Chondrocyte (in vitro differentiated cells): Measurements from ENCODE around the gene BICRAL. TPM values are rescaled to one million over a fixed set of nuclear protein-coding genes. Genes with fewer than 3 reads are reported as not detected.
A peak's percentile ranks its signal among the peaks of the same experiment; 100 is the strongest.

Experiments
- DNase-seq: peaks from one replicate; pipeline ENCODE4 v3.0.0; 2021; ENCODE audit warnings: mixed read lengths, low spot score
- H3K27ac Mint-ChIP-seq: one replicate; pipeline ENCODE4 v1.8.0; 2021; ENCODE audit warnings: mild to moderate bottlenecking, moderate library complexity, mixed read lengths; ENCODE audit not compliant: unreplicated experiment
- H3K27me3 Mint-ChIP-seq: 2 replicates; pipeline ENCODE4 v1.8.0; 2021; ENCODE audit warnings: low read depth, mixed read lengths
- H3K36me3 Mint-ChIP-seq: 2 replicates; pipeline ENCODE4 v1.8.0; 2021; ENCODE audit warnings: low read depth, mixed read lengths
- H3K4me1 Mint-ChIP-seq: 2 replicates; pipeline ENCODE4 v1.8.0; 2021; ENCODE audit warnings: low read depth, mild to moderate bottlenecking, mixed read lengths
- H3K4me3 Mint-ChIP-seq: one replicate; pipeline ENCODE4 v1.8.0; 2021; ENCODE audit warnings: mild to moderate bottlenecking, moderate library complexity, mixed read lengths; ENCODE audit not compliant: unreplicated experiment
- H3K9me3 Mint-ChIP-seq: 2 replicates; pipeline ENCODE4 v1.8.0; 2021; ENCODE audit warnings: low read depth, mixed read lengths
- total RNA-seq: library from RNA; stranded (reverse); gene quantifications from 3 replicates; pipeline ENCODE4 v1.2.1, GENCODE V29; 2021
- TF ChIP-seq, protein P1 (sequence below): fragments of 200-600 bp; sonication (generic); IDR thresholded peaks from 2 replicates; pipeline ENCODE4 v1.5.0; 2021; ENCODE audit warnings: antibody characterized with exemption, mild to moderate bottlenecking, moderate library complexity

Gene BICRAL
- total RNA-seq, 1 donor from 2014 or later, result 9.7 TPM

DNA sequence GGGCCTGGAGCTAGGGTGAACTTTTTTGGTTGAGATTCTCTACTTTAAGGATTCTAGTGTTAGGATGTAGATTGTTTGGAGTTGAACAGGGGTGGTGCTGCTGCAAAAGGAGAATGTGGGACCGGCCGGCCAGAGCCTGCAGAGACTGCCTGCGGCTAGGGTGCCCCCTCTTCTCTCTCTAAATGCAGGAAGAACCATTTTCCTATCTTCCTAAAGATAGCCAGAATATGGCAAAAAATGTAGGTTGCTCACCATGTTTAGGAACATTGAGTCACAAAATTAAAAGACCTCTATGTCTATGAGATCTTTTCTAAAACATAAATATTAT, 39.5 kb downstream of the BICRAL start:
- peak overlapping the region; percentile 50 for H3K27ac Mint-ChIP-seq
- no peaks in the 10 kb centered on the region for H3K9me3 Mint-ChIP-seq
- TF ChIP-seq, protein P1, sequence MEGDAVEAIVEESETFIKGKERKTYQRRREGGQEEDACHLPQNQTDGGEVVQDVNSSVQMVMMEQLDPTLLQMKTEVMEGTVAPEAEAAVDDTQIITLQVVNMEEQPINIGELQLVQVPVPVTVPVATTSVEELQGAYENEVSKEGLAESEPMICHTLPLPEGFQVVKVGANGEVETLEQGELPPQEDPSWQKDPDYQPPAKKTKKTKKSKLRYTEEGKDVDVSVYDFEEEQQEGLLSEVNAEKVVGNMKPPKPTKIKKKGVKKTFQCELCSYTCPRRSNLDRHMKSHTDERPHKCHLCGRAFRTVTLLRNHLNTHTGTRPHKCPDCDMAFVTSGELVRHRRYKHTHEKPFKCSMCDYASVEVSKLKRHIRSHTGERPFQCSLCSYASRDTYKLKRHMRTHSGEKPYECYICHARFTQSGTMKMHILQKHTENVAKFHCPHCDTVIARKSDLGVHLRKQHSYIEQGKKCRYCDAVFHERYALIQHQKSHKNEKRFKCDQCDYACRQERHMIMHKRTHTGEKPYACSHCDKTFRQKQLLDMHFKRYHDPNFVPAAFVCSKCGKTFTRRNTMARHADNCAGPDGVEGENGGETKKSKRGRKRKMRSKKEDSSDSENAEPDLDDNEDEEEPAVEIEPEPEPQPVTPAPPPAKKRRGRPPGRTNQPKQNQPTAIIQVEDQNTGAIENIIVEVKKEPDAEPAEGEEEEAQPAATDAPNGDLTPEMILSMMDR, result no peak
- H3K4me1 Mint-ChIP-seq, result peaks cover 16% of the 10 kb centered on the region
- no peaks in the 10 kb centered on the region for H3K36me3 Mint-ChIP-seq
- no peak for DNase-seq
- H3K4me3 Mint-ChIP-seq, result no peak overlapping the region
- H3K27me3 Mint-ChIP-seq, result no peaks in the 10 kb centered on the region

DNA sequence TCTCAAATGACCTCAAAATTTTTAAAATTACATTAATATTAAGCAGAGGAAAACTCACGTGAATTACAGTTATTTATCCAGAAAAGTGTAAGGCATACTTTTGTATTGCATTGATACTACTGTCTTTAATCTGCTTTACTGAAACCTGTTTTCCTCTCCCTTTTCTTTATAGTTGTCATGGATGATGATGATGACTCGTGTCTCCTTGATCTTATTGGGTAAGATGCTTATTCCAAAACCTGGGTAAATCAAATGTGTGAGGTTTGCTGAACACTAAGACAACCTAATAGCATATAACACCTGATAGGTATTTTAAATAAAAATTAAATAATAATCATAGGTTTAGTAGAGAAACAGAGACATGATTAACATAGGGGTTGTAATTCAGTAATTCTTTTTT, 40.0 kb downstream of the BICRAL start:
- TF ChIP-seq, protein P1, result no peak
- no peak for DNase-seq
- no peaks in the 10 kb centered on the region for H3K9me3 Mint-ChIP-seq
- peaks cover 16% of the 10 kb centered on the region for H3K4me1 Mint-ChIP-seq
- H3K27me3 Mint-ChIP-seq, result no peaks in the 10 kb centered on the region
- H3K27ac Mint-ChIP-seq, result peak overlapping the region; percentile 8
- H3K36me3 Mint-ChIP-seq, result no peaks in the 10 kb centered on the region
- no peak overlapping the region for H3K4me3 Mint-ChIP-seq

DNA sequence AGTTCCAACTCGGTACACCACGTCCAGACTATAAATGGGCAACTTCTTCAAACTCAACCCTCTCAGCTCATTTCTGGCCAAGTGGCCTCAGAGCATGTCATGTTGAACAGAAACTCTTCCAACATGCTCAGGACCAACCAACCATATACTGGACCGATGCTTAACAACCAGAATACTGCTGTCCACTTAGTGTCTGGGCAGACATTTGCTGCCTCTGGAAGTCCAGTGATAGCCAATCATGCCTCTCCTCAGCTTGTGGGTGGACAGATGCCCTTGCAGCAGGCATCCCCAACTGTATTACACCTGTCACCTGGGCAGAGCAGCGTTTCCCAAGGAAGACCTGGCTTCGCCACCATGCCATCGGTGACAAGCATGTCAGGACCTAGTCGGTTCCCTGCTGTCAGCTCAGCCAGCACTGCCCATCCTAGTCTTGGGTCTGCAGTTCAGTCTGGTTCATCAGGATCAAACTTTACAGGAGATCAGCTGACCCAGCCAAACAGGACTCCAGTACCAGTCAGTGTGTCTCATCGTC, 47.8 kb downstream of the BICRAL start:
- H3K27me3 Mint-ChIP-seq, result no peaks in the 10 kb centered on the region
- H3K27ac Mint-ChIP-seq, result no peak overlapping the region
- no peak for DNase-seq
- TF ChIP-seq, protein P1, result no peak
- H3K36me3 Mint-ChIP-seq, result peaks cover 22% of the 10 kb centered on the region
- no peaks in the 10 kb centered on the region for H3K9me3 Mint-ChIP-seq
- H3K4me1 Mint-ChIP-seq, result no peaks in the 10 kb centered on the region
- no peak overlapping the region for H3K4me3 Mint-ChIP-seq

DNA sequence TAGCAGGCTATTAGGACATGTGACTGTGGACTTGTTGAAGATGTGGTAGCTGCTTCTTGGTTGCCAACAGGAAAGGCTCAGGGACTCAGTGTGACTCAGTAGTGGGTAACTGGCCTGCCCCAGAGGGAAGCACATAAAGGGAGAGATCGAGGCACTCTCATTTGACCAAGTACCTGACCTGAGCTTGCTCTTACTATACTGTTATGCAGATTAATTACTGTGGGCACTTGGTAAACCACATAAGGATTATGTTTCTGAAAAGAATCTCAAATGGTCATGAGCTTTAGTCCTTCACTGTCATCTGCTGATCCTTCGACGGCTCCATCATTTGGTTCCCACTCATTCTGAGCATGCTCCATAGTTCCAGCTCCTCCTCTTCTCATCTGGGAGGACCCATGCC, 49.4 kb downstream of the BICRAL start:
- no peaks in the 10 kb centered on the region for H3K27me3 Mint-ChIP-seq
- H3K36me3 Mint-ChIP-seq, result peaks cover 22% of the 10 kb centered on the region
- TF ChIP-seq, protein P1, result no peak
- no peaks in the 10 kb centered on the region for H3K4me1 Mint-ChIP-seq
- H3K4me3 Mint-ChIP-seq, result no peak overlapping the region
- H3K9me3 Mint-ChIP-seq, result no peaks in the 10 kb centered on the region
- no peak for DNase-seq
- no peak overlapping the region for H3K27ac Mint-ChIP-seq

DNA sequence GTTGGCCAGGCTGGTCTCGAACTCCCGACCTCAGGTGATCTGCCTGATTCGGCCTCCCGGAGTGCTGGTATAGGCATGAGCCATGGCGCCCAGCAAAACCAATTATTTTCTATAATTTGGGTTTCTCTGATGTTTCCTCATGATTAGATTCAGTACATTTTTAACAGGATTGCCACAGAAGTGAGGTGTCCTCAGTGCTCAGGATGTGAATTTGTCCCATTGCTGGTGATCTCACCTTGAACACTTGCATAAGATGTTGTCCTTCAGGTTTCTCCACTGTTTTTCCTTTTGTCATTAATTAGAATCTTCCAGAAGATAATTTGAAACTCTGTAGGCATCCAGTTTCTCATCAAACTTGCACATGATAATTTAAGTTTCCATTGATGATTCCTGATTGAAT, 52.2 kb downstream of the BICRAL start:
- no peak for DNase-seq
- Mint-ChIP-seq H3K27ac (no peak overlapping the region), H3K9me3 (no peaks in the 10 kb centered on the region), H3K36me3 (peaks cover 14% of the 10 kb centered on the region), H3K4me1 (no peaks in the 10 kb centered on the region), H3K4me3 (no peak overlapping the region), H3K27me3 (no peaks in the 10 kb centered on the region)
- TF ChIP-seq, protein P1, result no peak
